AG09319 (cell line): ENCODE results near the gene TRO.

Experiments
- DNase-seq: peaks from one replicate; pipeline ENCODE4 v3.0.0-alpha.2; 2010; ENCODE audit warnings: low read depth; ENCODE audit errors: extremely low read depth
- TF ChIP-seq, protein P1 (sequence below): IDR thresholded peaks from 2 replicates; pipeline ENCODE4 v1.5.1; 2011; ENCODE audit warnings: low read depth, mild to moderate bottlenecking, inconsistent platforms, low read length, moderate library complexity

The TRO gene, protein sequence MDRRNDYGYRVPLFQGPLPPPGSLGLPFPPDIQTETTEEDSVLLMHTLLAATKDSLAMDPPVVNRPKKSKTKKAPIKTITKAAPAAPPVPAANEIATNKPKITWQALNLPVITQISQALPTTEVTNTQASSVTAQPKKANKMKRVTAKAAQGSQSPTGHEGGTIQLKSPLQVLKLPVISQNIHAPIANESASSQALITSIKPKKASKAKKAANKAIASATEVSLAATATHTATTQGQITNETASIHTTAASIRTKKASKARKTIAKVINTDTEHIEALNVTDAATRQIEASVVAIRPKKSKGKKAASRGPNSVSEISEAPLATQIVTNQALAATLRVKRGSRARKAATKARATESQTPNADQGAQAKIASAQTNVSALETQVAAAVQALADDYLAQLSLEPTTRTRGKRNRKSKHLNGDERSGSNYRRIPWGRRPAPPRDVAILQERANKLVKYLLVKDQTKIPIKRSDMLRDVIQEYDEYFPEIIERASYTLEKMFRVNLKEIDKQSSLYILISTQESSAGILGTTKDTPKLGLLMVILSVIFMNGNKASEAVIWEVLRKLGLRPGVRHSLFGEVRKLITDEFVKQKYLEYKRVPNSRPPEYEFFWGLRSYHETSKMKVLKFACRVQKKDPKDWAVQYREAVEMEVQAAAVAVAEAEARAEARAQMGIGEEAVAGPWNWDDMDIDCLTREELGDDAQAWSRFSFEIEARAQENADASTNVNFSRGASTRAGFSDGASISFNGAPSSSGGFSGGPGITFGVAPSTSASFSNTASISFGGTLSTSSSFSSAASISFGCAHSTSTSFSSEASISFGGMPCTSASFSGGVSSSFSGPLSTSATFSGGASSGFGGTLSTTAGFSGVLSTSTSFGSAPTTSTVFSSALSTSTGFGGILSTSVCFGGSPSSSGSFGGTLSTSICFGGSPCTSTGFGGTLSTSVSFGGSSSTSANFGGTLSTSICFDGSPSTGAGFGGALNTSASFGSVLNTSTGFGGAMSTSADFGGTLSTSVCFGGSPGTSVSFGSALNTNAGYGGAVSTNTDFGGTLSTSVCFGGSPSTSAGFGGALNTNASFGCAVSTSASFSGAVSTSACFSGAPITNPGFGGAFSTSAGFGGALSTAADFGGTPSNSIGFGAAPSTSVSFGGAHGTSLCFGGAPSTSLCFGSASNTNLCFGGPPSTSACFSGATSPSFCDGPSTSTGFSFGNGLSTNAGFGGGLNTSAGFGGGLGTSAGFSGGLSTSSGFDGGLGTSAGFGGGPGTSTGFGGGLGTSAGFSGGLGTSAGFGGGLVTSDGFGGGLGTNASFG (N-terminal part only)

DNA sequence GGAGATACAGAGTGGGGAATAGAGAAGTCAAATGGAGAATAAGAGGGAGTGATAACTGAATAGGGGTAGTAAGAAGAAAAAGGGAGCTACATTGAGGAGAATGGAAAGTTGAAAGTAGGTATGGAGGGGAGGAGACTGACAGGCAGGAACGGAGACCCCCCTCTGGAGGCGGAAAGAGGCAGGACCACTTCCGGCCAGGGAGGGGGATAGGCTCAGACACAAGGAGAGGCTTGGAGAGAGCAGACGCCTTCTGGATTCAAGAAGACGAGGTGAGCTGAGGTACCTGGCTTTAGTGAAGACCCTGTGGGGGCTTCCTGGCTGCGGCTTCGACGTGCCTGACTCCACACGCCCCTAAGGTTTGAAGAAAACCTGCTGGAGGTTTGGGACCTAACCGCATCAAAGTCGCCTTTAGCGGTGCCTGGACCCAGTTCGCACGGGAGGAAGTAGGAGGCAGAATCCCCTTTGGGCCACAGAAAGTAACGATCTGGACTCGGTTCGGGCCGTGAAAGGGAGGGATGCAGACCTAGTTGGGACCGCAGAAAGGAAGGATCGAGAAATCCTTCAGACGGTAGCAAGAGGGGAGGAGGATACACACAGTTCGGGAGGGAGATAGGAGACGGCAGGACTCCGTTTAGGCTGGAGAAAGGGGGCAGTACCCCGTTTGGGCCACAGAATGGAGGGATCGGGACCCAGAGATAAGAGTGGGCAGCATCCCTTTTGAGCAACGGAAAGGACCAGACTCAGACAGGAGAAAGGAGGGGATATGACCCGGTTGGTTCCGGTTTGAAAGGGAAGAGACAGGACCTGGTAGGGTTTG is at the start of gene TRO:
TRO (plus strand) TSS at position 215 of the 817 bp plus-strand sequence. CDS start 1,423 bp downstream, outside the sequence.
- TF ChIP-seq, protein P1, sequence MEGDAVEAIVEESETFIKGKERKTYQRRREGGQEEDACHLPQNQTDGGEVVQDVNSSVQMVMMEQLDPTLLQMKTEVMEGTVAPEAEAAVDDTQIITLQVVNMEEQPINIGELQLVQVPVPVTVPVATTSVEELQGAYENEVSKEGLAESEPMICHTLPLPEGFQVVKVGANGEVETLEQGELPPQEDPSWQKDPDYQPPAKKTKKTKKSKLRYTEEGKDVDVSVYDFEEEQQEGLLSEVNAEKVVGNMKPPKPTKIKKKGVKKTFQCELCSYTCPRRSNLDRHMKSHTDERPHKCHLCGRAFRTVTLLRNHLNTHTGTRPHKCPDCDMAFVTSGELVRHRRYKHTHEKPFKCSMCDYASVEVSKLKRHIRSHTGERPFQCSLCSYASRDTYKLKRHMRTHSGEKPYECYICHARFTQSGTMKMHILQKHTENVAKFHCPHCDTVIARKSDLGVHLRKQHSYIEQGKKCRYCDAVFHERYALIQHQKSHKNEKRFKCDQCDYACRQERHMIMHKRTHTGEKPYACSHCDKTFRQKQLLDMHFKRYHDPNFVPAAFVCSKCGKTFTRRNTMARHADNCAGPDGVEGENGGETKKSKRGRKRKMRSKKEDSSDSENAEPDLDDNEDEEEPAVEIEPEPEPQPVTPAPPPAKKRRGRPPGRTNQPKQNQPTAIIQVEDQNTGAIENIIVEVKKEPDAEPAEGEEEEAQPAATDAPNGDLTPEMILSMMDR, result peak; percentile 22
- no peak for DNase-seq

DNA sequence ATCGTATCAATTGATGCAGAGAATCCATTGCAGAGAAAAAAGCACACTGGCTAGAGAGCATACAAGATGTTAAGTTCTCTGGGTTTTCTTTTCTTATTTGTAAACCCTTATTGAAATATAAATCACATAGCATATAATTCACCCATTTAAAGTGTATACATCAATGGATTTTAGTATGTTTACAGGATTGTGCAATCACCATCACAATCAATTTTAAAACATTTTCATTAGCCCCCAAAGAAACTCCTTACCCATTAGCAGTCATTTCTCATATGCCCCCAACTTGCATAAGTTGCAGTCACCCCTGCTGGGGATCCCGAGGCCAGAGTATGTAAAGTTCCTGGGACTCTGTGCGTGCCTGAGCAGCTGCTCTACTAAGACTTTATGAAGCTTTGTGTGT is 34.9 kb upstream of the TRO start:
- no peak for DNase-seq
- TF ChIP-seq, protein P1, result no peak

DNA sequence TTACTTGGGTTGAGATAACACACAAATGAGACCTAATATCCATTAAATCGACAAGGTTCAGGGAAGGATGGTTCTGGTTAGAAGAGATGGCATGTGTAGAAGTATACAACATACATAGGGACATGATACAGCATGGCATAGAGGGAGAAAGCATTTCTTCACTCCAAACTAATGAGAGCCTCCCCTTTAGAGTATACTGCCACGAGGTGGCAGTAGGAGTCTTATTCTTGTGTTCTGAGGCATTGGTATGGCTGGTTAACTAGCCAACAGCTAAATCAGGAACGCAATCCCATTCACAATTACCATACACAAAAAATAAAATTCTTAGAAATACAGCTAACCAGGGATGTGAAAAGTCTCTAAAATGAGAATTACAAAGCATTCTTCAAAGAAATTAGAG is 29.1 kb upstream of the TRO start:
- DNase-seq, result peak; percentile 4
- TF ChIP-seq, protein P1, result peak; percentile 47

DNA sequence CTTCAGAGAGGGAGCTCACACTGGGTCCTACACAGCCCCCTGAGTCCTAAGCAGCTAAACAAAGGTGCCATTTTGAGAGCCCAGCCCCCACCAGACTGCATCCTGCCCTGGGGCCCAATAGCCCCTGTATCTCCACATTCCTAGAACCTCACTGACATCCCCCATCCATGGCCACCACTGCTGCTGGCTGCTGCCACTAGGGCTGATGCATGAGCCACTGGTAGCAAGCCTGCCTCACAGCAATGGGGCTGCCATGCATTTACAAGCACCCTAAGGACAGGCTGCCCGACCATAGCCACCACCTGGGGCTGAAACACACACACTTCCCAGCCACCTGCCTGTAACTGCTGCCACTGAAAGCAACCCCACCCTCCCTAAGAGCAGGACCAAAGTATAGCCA is 26.5 kb upstream of the TRO start:
- TF ChIP-seq, protein P1, result no peak
- no peak for DNase-seq

DNA sequence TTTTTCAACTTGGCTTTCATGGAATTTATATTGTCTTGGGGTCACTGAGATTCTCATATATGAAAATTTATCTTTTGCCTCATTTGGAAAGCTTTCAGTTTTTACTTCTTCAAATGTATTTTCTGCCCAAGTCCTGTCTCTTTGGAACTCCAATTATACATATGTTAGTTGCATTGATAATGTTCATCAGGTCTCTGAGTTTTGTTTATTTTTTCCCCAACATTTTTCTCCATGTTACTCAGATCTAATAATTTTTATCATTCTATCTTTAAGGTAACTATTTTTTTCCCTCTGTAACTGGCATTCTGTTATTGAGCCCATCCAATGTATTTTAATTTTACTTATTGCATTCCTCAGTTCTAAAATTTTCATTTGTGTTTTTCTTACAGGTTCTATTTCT is 10.7 kb upstream of the TRO start:
- TF ChIP-seq, protein P1, result no peak
- no peak for DNase-seq

DNA sequence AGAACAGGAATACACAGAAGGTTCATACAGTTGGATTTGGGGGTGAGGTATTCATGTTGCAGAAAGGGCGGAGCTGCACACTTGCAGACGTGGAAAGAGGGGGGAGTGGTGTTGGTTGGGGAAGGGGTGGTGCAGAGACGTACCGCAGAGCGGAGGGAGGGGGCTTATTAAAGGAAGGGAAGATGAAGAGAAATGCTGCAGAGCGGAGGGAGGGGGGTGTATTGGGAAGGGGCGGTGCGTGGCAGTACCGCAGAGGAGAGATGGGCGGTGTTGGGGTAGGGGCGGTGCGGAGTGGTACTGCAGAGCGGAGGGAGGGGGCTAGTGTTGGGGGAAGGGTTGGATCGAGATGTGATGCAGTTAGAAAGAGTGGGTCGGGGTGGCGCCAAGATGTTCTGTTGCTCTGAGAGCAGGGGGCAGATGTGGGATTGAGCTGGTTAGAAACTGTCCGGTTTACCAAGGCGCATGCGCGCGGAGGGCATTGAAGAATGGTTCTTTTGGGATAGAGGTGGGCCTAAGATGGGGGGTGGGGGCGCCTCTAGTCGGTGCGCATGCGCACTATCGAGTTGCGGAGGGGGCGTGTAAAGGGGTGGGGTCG is 900 bp downstream of the TRO start:
- DNase-seq, result peak; percentile 62
- TF ChIP-seq, protein P1, result no peak
